GM18508 (cell line): ENCODE results near the gene ADA.
"Not testable (repeated sequence)": the region's sequence is repeated elsewhere in the genome, so short reads cannot be mapped to it uniquely, and the experiment has no call there.

Source experiments
- ATAC-seq: cut with Tn5 transposase; IDR thresholded peaks from one replicate; pipeline ENCODE4 v1.9.1; 2021; ENCODE audit warnings: moderate number of reproducible peaks; ENCODE audit not compliant: insufficient read depth, unreplicated experiment

The ADA gene

DNA sequence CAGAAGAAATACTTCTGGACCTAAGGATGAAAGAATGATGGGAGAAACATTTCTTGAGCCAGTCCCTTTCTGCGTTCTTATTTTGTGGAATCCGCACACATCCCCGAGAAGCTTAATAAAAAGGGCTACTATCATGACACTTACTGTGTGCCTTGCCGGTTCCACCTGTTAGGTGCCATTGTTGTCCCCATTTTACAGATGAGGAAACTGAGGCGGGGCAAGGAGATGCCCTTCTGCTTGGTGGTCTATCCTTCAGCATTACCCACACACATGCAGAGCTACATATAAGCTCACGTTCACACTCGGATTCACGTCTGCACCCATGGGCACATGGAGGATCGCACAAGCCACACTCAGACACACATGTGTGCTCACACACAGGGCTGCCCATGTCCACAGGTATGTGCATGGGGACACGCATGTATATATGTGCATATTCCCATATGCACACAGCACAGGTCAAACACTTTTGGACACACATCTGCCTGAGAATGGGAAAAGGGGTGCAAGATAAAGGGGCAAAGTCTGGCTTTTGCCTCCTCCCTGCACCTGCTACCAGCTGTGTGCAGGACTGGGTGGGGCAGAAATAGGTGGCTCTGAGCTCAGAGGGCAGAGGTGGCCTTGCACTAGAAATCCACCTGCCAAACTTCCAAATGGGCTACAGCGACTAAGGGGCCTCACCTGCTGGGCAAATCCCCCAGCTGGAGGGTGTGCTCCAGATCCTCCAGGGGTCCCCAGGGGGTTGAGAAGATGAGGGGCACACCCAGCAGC, 30.5 kb upstream of the ADA start:
- no peak for ATAC-seq

DNA sequence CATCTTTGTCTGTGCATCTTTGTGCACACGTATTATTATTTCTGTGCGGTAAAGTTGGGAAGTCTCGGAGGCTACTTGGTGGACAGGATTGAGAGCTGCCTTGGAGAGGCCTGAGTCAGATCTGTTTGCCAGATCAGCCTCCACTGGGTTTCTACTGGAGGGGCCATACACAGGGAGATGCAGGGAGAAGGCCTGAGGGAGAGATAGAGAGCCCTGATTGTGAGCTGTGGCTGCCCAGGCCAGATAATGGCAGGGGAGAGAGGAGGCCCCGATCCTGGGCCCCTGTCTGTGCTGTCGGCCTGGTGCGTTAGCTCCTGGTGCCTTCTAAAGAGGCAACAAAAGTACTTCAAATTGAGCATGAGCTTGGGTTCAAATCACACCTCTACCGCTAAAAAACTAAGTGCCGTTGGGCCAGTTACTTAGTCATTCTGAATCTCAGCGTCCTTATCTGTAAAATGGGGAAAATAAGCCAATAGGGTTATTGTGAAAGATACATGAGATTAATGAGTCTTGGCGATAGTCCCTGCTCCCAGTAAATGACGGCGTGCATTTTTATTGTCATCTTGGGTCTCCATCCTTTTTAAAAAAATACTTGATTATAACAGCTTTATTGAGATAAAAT, 27.6 kb upstream of the ADA start:
- no peak for ATAC-seq

DNA sequence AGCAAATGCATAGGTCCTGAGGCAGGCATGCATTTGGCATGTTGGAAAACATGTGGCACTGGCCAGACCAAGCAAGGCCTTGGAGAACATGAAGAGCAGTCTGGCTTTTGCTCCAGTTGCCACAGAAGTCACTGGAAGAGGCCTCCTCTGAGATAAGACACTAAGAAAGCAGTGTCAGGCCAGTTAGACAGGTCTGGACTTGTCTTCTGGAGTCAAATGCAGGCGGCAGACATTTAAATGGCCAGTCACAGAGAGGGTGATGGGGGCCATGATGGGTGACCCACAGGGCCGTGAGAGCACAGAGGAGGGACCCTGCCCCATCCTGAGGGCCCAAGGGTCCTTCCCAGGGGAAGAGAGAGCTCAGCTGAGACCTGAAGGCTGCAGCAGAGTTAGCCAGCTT, 26.7 kb upstream of the ADA start:
- no peak for ATAC-seq

DNA sequence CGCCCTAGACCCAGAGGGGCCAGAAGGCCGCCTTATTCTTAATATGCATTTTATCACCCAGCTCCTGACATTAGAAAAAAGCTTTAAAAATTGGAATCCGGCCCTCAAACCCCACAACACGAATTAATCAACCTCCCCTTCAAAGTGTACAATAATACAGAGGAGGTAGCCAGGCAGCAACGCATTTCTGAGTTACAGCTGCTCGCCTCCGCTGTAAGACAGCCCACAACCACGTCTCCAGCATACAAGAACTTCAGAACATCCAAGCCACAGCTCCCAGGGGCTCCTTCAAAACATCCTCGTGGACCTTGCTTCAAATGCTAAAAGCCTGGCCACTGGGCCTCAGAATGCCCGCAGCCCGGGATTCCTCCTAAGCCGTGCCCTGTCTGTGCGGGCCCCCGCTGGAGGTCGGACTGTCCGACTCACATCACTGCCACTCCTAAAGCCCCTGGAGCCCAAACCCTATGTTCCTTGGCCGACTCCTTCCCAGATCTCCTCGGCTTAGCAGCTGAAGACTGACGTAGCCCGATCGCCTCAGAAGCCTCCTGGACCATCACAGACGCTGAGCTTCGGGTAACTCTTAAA, 20.9 kb upstream of the ADA start:
- ATAC-seq = not testable (repeated sequence)

DNA sequence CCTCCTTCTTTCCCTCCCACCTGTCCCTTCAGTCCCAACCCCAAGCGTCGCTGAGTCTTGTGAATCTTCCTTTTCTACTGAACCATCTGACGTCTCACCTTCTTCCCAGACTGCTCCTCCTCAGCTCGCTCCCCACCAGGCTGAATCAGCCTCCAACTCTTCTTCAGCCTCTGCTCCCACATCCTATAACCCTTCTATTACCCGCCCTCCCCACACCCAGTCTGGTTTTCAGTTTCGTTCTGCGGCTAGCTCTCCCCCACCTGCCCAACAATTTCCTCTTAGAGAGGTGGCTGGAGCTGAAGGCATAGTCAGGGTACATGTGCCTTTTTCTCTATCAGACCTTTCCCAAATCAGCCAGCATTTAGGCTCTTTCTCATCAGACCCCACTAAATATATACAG, 20.0 kb upstream of the ADA start:
- not testable (repeated sequence) for ATAC-seq

DNA sequence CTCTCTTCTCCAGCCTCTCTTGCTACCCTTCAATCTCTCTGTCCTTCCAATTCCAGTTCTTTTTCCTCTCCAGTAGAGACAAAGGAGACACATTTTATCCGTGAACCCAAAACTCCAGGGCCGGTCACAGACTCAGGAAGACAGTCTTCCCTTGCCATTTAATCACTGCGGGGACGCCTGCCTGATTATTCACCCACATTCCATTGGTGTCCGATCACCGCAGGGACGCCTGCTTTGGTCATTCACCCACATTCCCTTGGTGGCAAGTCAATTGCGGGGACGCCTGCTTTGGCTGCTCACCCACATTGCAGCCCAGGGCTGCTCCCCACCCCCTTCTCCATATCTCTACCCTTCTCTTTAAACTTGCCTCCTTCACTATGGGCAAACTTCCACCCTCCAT, 19.4 kb upstream of the ADA start:
- not testable (repeated sequence) for ATAC-seq

DNA sequence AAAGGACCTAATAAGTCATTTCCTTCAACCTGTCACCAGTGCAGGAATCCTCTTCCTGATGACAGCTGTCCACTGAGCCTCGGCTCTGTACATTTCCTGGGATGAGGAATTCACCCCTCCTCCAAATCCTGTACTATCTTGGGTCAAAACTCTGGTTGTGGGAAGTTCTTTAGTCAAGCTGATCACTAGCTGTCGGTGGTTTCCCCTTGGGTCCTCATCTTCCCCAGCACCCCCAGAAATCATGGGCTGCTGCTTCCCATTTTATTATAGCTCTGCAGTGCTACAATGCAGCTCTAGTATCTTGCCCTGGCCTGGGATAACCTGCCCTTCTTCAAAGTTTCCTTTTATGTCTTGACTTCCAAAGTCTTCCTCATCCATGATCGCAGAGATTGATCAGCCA, 14.6 kb upstream of the ADA start:
- no peak for ATAC-seq

DNA sequence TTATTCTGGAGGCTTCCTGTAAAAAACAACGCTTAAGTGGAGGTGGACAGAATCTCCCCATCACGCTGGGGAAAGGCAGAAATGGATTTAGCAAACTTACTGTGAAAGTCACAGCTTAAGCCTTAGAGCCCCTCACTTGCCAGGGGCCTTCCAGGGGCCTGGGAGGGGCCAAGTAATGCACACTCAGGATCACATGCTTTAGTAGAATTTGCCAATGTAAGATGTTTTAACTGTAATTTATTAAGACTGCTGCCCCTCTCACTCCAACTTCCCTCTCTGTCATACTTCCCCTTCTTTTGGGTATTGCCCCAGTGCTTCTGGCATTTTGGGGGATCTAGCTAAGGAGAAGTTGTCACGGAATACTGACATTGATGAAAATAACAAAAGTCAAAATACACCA, 12.6 kb upstream of the ADA start:
- ATAC-seq = no peak

DNA sequence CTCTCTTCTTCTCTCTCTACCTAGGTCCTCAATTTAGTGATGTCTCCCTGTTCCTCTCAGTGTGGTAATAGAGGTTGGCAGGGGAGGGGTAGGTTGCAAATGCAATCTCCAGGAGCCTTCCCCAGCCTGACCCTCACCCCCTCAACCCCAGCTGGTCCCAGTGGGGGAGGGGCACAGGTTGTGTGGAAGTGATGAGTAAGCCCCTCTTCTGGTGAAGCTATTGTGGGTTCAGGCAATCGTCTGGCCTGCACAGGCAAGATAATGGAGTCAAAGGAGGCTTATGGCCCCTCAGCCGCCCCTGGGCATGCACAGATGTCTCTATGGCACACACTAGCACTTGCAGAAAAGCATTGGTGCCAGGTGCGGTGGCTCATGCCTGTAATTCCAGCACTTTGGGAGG, 10.8 kb upstream of the ADA start:
- ATAC-seq = no peak

DNA sequence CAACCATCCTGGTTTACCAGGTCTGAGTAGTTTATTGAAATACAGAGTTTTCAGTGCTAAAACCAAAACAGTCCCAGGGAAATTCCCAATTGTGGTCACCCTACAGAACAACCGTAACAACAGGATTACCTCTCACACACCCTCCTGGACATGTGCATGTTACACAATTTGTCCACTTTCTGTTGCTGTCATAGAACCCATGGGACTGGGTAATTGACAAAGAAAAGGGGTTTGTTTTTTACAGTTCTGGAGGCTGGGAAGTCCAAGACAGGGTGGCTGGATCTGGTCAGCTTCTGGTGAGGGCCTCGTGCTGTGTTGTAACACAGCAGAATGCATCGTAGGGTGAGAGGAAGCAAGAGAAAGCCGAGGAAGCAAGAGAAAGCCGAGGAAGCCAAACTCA, 9.1 kb upstream of the ADA start:
- ATAC-seq = no peak

DNA sequence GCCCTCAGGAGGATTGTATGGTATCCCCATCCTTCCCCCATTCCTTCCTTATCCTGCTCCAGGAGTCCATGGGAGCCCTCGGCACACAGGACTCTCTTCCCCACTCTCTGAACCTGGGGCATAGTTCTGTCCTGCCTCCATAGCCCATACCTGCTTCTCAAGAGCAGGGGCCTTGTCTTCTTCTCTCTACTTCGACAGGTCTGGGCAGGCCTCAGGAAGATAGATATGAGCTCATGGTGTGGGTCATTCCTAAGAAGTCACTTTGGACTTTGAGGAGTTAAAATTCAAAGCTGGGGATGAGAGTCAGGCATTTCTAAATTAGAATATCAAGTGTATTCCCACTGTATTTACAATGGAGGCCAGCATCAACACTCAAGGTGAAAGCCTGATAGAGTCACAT, 8.4 kb upstream of the ADA start:
- no peak for ATAC-seq

DNA sequence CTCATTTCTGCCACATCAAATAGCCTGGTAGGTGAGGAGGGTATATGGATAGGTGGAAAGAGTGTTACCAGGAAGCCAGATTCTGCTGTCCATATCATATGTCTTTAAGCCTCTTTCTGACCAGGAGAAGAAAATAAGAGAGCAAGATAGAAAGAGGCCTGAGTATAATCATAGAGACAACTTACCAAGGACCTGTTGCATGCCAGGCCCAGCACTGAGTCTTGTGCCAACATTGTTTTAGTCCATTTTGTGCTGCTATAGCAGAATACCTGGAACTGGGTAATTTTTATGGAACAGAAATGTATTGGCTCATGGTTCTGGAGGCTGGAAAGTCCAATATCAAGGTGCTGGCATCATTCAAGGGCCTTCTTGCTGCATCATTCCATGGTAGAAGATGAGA, 7.3 kb upstream of the ADA start:
- no peak for ATAC-seq

DNA sequence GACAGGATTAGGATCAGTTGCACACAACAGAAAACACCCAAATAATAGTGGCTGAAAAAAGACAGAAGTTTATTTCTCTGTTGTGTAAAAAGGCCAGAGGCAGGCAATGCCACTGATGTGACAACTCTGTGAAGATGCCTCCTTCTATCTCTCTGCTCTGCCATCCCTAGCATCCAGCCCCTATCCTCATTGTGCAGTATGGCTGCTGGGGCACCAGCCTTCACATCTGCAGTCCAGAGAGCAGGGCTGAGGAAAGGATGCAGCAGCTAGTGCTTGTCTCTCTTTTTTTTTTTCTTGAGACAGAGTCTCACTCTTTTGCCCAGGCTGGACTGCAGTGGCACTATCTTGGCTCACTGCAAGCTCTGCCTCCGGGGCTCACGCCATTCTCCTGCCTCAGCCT, 6.4 kb upstream of the ADA start:
- no peak for ATAC-seq

DNA sequence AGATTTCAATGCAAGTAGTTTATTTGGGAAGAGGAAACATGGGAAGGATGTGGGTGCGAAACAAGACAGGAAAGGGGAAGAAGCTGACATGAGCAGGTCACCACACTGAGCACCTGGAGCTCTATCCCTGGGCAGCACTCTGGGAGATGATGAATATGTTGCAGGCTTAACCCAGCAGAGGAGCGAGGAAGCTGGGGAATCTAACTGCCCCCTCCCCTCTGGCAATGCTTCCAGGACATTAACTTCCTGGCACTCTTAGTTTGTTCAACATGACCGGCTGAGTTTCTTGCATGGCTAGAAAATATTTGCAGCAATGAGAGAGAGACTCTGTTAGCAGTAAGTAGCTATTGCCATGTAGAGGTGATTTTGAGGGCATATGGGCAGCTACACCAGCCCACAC, 4.9 kb upstream of the ADA start:
- no peak for ATAC-seq

DNA sequence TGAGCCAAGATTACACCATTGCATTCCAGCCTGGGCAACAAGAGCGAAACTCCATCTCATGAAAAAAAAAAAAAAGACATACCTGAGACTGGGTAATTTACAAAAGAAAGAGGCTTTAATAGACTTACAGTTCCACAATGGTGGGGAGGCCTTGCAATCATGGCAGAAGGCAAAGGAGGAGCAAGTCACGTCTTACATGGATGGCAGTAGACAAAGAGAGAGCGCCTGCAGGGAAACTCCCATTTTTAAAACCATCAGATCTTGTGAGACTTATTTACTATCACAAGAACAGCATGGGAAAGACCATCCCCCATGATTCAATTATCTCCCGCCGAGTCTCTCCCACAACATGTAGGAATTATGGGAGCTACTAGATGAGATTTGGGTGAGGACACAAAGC, 2.7 kb upstream of the ADA start:
- ATAC-seq = not testable (repeated sequence)

DNA sequence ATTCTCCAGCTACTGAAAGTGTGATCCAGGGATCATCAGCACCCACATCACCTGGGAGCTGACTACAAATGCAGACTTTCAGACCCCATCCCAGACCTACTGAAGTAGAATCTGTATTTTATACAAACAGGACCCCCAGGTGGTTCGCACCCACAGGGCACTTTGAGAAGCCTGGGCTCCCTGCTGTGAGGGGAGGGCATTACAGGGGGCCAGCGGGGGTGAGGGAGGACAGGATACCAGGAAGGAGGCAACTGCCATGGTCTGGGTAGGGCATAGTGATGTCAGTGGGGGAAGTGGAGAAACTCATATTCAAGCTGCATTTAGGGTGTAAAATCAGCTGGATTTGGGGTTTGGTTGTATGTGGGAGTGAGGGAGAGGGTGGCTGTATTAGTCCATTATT, 2.0 kb upstream of the ADA start:
- no peak for ATAC-seq

DNA sequence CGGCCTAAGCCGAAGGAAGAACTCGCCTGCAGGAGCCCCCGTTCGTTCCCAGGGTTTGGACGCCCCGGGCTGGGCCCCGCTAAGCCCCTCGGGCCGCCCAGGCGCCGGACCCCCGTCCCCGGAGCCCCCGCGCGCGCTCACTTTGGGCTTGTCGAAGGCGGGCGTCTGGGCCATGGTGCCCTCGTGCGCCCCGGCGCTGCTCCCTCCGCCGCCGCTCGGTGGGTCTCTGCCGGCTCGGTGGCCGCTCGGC, 140 bp downstream of the ADA start:
- ATAC-seq = no peak

DNA sequence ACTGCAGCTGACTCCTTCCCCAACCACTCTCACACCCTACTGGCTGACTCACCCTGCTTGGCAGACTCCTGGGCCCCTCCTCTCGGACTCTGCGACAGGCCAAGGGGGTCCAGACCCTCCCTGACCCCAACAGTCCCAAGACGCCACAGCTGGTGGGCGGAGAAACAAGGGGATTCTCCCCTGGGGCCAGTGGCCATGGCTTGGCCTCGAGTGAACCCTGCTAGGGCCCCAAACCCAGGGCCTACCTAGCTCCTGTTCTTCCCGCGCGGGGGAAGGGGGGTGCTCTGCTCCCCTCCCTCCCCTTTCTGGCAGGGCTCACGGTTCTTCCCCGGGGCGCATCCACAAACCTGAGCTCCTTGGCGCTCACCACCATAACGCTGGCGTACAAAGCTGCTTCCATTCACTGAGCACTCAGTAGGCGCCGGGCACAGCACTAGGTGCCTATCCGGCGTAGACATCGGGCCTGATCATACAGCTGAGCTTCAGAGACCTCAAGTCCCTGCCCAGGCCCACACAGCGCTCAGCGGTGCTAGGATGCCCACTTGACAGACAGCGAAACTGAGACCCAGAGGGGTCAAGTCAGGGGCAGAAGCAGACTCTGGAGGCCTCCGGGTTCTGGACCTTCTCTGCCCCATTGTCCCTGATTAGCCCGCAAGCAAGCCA, 597 bp downstream of the ADA start:
- no peak for ATAC-seq

DNA sequence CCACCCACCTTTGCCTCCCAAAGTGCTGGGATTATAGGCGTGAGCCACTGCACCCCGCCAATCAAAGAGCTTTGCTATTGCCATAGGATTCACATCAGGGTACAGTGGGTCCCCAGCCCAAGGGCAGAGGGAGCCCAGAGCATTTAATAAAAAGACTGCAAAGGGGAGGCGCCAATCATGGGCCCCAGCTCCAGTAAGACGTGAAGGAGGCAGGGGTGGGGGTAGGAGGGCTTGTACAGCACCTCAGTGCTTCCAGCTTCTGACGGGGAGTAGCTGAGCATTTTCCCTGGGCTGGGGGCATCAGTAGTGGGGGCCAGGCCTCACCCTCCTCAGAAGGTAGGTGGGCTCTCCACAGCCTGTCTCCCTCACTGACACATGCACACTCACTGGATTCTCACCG, 1.5 kb downstream of the ADA start:
- ATAC-seq = no peak

DNA sequence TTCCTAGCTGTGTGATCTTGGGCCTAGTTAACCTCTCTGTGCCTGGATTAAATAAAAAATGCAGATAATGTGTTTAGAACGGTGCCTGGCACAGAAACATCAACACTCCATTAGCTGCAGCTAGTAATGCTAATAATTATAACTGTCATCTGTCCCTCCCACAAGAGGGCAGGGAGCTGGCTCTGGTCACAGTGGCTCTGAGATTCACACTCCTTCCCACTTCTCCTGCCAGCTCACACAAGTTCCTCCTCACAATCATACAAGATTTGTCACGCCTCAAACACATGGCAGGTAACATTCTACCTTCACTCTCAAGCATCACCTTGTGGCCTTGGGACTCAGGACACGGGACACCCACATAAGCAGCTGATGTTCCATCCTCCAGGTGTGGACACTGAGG, 2.4 kb downstream of the ADA start:
- no peak for ATAC-seq

DNA sequence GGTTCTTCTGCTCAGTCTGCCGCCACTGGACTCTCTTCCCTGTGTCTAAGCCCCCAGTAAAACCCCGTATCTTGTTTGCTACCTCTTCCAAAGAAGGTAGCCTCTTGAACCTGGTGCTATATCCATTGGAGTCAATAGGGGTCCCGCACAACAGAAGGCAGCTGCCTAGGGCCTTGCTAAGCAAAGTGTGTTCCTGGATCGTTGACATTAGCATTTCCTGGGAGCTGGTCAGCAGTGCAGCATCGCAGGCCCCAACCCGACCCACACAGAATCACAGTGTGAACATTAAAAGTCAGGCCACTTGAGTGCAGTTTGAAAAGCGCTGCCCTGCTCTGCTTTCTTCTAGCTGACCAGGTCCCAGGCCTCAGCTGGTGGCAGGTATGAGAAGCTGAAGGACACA, 2.9 kb downstream of the ADA start:
- no peak for ATAC-seq

DNA sequence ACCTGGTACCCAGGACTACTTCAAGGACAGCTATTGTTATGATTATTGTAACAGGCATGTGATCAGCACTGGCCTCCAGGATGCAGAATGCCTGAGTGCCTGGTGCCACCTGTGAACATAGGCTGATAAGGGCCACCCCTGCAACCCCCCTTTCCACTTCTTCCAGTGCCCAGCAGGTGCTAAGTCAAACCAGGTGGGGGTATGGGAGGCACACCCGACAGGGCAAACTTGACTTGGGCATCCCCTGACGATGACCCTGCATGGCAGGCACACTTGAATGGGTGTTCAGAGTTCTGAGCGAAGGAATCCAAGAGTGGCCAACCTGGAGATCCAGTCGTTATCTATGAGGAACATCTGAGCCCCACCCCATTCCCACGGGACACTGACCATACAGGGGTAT, 3.4 kb downstream of the ADA start:
- ATAC-seq = no peak
